Colonic mucosa (tissue), 4 donors: ENCODE results near the gene CCDC91. TPM values are rescaled to one million over a fixed set of nuclear protein-coding genes. Genes with fewer than 3 reads are reported as not detected.

Experiments
- DNase-seq: peaks from one replicate; pipeline ENCODE4 v3.0.0-alpha.2; 2020
- H3K27ac ChIP-seq: fragments of 200-600 bp; one replicate; pipeline ENCODE4 v1.8.0; 2021
- H3K27me3 ChIP-seq: fragments of 200-600 bp; one replicate; pipeline ENCODE4 v1.8.0; 2021
- H3K36me3 ChIP-seq: fragments of 200-600 bp; one replicate; pipeline ENCODE4 v1.8.0; 2021
- H3K4me1 ChIP-seq: fragments of 200-600 bp; one replicate; pipeline ENCODE4 v1.8.0; 2021; ENCODE audit warnings: mild to moderate bottlenecking
- H3K4me3 ChIP-seq: fragments of 200-600 bp; one replicate; pipeline ENCODE4 v1.8.0; 2021
- H3K9ac ChIP-seq, 2 donors: one replicate each; pipeline ENCODE4 v1.7.0; 2013; ENCODE audit warnings: control low read depth in 2 of 2, low read depth in 2 of 2, low read length in 2 of 2
- H3K9me3 ChIP-seq: fragments of 200-600 bp; one replicate; pipeline ENCODE4 v1.8.0; 2021
- intact Hi-C: fragments of 100-400 bp; cut with DNase I; formaldehyde crosslinking; loops from one replicate; pipeline ENCODE4 v1.14.1; 2022
- total RNA-seq, 2 donors: library from RNA; stranded (reverse); fragmentation: NEBNext Ultra II Directional in 1 of 2; extraction: Animal tissue kit (Norgen Biotek cat#: 25700) in 1 of 2; gene quantifications; one replicate each; pipeline ENCODE4 v1.2.1, GENCODE V29; 2021
- TF ChIP-seq, protein P1 (sequence below): fragments of 200-600 bp; IDR thresholded peaks from one replicate; pipeline ENCODE4 v1.8.0; 2022; ENCODE audit warnings: antibody characterized with exemption, mild to moderate bottlenecking
- donor health status: healthy.
- donor health status: DM: no; HTN: no; CAD: no.
- donor health status: DM: no; HTN: no; CAD: no.

The CCDC91 gene
- total RNA-seq, 2 donors from 2014 or later, result 15.6 to 20.5 TPM

DNA sequence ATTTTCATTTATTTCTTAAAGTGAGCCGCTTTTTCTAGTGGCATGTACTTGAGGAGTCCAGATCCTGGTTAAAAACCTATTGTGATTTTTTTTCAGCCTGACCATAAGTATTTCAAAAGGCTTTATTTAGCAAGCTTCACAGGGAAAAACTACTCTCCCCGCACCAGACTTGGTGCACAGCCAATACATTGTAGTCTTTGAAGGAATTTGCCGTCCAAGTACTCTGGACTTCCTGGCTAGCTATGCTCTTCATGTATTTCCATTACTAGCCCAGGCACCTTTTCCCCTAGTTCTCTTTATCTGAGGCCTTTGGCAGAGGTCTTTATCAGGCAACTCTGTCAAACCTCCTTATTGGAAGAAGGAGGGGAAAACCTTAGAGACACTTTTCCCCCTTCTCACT lies 234.7 kb downstream of the CCDC91 start:
- DNase-seq, result no peak
- Histone ChIP-seq H3K36me3 (no peaks in the 10 kb centered on the region), H3K27ac (no peak overlapping the region), H3K4me1 (no peaks in the 10 kb centered on the region), H3K9ac (no peak overlapping the region), H3K9me3 (no peaks in the 10 kb centered on the region), H3K4me3 (no peak overlapping the region), H3K27me3 (no peaks in the 10 kb centered on the region)
- intact Hi-C loops, result no loop called here
- TF ChIP-seq, protein P1, sequence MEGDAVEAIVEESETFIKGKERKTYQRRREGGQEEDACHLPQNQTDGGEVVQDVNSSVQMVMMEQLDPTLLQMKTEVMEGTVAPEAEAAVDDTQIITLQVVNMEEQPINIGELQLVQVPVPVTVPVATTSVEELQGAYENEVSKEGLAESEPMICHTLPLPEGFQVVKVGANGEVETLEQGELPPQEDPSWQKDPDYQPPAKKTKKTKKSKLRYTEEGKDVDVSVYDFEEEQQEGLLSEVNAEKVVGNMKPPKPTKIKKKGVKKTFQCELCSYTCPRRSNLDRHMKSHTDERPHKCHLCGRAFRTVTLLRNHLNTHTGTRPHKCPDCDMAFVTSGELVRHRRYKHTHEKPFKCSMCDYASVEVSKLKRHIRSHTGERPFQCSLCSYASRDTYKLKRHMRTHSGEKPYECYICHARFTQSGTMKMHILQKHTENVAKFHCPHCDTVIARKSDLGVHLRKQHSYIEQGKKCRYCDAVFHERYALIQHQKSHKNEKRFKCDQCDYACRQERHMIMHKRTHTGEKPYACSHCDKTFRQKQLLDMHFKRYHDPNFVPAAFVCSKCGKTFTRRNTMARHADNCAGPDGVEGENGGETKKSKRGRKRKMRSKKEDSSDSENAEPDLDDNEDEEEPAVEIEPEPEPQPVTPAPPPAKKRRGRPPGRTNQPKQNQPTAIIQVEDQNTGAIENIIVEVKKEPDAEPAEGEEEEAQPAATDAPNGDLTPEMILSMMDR, result no peak

DNA sequence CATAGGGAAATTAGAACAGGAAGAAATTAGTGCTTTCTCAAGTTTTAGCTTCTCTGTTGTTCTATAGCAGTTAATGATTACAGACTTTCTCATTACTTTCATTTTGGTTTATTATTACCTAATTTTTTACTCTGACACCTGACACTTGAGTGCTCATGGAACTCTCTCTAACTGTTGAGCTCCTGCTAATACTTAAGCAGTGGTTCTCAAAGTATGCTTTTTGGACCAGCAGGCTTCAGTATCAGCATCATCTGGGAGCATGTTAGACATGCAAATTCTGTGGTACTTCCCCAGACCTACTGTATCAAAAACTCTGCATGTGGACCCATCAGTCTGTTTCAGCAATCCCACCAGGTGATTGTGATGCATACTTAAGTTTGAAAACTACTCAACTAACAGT lies 235.3 kb downstream of the CCDC91 start:
- TF ChIP-seq, protein P1, result no peak
- intact Hi-C loops, result no loop called here
- no peak overlapping the region for H3K4me3 ChIP-seq
- no peak for DNase-seq
- no peaks in the 10 kb centered on the region for H3K36me3 ChIP-seq
- H3K27me3 ChIP-seq, result no peaks in the 10 kb centered on the region
- H3K27ac ChIP-seq, result no peak overlapping the region
- H3K9me3 ChIP-seq, result no peaks in the 10 kb centered on the region
- H3K4me1 ChIP-seq, result no peaks in the 10 kb centered on the region
- no peak overlapping the region for H3K9ac ChIP-seq

DNA sequence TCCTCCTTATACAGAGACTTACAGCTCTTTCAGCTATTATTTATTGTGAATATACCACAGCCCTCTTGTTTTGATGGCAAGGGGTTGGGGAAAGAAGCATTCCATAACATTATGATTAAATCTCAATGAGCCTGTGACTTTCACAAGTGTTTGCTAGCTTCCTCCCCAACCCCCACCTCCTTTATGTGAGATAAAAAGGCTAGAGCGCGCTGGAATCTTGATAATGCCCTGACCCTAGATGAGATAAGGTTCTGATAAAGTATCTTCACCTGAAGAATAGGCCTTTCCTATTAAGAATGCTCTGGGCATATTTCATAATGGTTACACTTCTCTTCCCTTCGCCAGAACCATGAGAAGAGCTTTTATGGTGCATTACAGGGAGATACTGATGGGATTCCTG lies 236.8 kb downstream of the CCDC91 start:
- no peaks in the 10 kb centered on the region for H3K36me3 ChIP-seq
- no peak overlapping the region for H3K27ac ChIP-seq
- TF ChIP-seq, protein P1, result no peak
- no peaks in the 10 kb centered on the region for H3K27me3 ChIP-seq
- no peak overlapping the region for H3K4me3 ChIP-seq
- no peaks in the 10 kb centered on the region for H3K4me1 ChIP-seq
- H3K9me3 ChIP-seq, result no peaks in the 10 kb centered on the region
- no peak for DNase-seq
- intact Hi-C loops, result no loop called here
- no peak overlapping the region for H3K9ac ChIP-seq

DNA sequence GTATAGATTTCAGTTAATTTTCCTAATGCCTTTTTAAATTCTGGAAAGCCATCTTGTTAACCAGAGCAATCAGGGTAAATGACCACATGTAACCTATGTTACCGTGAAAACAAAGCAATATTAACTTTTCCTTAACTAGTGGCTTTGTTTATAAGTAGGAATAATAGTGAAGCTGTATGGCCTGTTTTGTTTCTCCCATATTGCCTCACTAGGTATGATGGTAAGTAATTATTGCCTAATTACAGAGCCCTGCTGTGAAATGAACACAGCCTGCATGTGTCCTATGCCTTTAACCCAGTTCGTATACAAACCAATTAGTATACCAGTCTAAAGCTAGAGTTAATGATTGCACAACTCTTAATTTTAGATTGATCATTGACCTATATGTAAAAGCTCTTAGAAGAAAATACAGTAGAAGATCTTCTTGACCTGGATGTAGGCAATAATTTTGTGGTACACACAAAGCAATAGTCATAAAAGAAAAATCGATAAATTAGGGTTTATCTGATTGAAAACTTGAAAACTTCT lies 249.9 kb downstream of the CCDC91 start:
- Histone ChIP-seq H3K36me3 (no peaks in the 10 kb centered on the region), H3K4me1 (no peaks in the 10 kb centered on the region), H3K9me3 (no peaks in the 10 kb centered on the region), H3K27me3 (no peaks in the 10 kb centered on the region), H3K4me3 (no peak overlapping the region), H3K27ac (no peak overlapping the region), H3K9ac (no peak overlapping the region)
- no peak for DNase-seq
- TF ChIP-seq, protein P1, result no peak
- intact Hi-C loops, result no loop called here

DNA sequence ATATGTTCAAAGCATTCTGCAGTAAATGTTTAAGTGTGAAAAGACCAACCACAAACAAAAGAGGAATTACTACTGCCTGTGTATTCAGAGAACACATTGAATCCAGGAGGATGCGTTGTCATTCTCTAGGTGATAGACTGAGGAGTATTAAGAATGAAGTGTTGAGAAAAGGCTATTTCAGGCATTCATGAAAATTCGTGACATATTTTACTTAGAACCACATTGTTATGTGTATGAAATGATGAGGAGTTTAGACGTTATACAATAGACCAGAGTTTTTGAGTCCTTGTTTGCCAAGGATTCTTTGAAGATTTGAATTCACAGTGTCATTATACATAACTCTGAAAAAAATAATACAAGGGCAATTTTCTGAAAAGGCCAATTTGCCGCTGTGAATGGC lies 251.8 kb downstream of the CCDC91 start:
- Histone ChIP-seq H3K36me3 (no peaks in the 10 kb centered on the region), H3K4me3 (no peak overlapping the region), H3K9ac (no peak overlapping the region), H3K9me3 (no peaks in the 10 kb centered on the region), H3K4me1 (no peaks in the 10 kb centered on the region), H3K27ac (no peak overlapping the region), H3K27me3 (no peaks in the 10 kb centered on the region)
- intact Hi-C loops, result no loop called here
- TF ChIP-seq, protein P1, result no peak
- DNase-seq, result no peak
